GM23338 (cell line): ENCODE data around the gene ZNF334.

Experiments
- CREB1 ChIP-seq: fragments of 250-450 bp; sonication (Bioruptor Pico); IDR thresholded peaks from 2 replicates; pipeline ENCODE4 v1.5.0; 2020; ENCODE audit warnings: low read depth, mild to moderate bottlenecking, moderate library complexity
- EZH2 ChIP-seq: fragments of 200-600 bp; sonication (generic); IDR thresholded peaks from one replicate; pipeline ENCODE4 v1.8.0; 2017; ENCODE audit warnings: antibody characterized with exemption, mild to moderate bottlenecking, low read depth; ENCODE audit not compliant: unreplicated experiment
- EZH2phosphoT487 ChIP-seq: fragments of 200-600 bp; sonication (generic); IDR thresholded peaks from one replicate; pipeline ENCODE4 v1.8.1; 2018; ENCODE audit warnings: antibody characterized with exemption; ENCODE audit not compliant: unreplicated experiment
- JUNB ChIP-seq: IDR thresholded peaks from one replicate; pipeline ENCODE4 v1.6.1; 2016; ENCODE audit warnings: antibody characterized with exemption; ENCODE audit not compliant: unreplicated experiment
- NANOG ChIP-seq: IDR thresholded peaks from 2 replicates; pipeline ENCODE4 v1.6.1; 2016; ENCODE audit warnings: antibody characterized with exemption, borderline replicate concordance
- POLR2AphosphoS5 ChIP-seq: IDR thresholded peaks from 2 replicates; pipeline ENCODE4 v1.6.1; 2016; ENCODE audit warnings: antibody characterized with exemption, low read depth
- STAT1 ChIP-seq: IDR thresholded peaks from one replicate; pipeline ENCODE4 v1.6.1; 2016; ENCODE audit warnings: antibody characterized with exemption; ENCODE audit not compliant: unreplicated experiment
- ZNF114 ChIP-seq: fragments of 250-450 bp; sonication (Bioruptor Pico); IDR thresholded peaks from 2 replicates; pipeline ENCODE4 v1.5.0; 2020; ENCODE audit warnings: mild to moderate bottlenecking, moderate library complexity
- ZNF331 ChIP-seq: fragments of 250-450 bp; sonication (Bioruptor Pico); IDR thresholded peaks from 2 replicates; pipeline ENCODE4 v1.5.0; 2020; ENCODE audit warnings: low read depth, mild to moderate bottlenecking, moderate library complexity
- TF ChIP-seq, protein P1 (sequence below), 2 experiments: fragments of 200-600 bp in 1 of 2; sonication (generic) in 1 of 2; conservative IDR thresholded peaks; 2 replicates each; pipeline versions ENCODE4 v1.5.1 to v1.6.1; 2016 to 2017; ENCODE audit warnings: antibody characterized with exemption in 2 of 2, low read depth in 2 of 2, mild to moderate bottlenecking in 2 of 2, moderate library complexity in 1 of 2
- TF ChIP-seq, protein P2 (sequence below): IDR thresholded peaks from one replicate; pipeline ENCODE4 v1.6.1; 2018; ENCODE audit warnings: antibody characterized with exemption; ENCODE audit not compliant: unreplicated experiment
- TF ChIP-seq, protein P3 (sequence below): fragments of 250-450 bp; sonication (Bioruptor Pico); IDR thresholded peaks from 2 replicates; pipeline ENCODE4 v1.5.0; 2020; ENCODE audit warnings: mild to moderate bottlenecking, moderate library complexity
- TF ChIP-seq, protein P4 (sequence below): IDR thresholded peaks from 2 replicates; pipeline ENCODE4 v1.6.1; 2016; ENCODE audit warnings: antibody characterized with exemption

DNA sequence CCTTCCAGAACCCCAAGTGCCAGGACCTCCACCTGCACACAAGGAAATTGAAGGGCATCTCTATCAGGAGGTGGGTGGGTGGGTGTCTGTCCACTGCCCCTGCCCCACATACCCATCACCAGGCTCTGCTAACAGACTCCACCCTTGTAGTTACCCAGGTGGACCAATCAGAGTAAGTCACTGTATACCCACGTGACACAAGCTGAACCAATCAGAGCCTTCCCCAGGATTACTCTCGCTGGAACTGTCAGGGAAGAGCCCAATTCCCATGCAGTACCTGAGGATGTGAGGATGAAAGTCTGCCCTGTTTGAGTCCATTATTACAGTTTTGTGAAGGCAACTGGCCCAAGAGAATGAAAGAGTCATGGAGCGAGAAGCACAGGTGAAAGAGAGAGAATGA lies 32.9 kb upstream of the ZNF334 start:
- TF ChIP-seq, protein P1, sequence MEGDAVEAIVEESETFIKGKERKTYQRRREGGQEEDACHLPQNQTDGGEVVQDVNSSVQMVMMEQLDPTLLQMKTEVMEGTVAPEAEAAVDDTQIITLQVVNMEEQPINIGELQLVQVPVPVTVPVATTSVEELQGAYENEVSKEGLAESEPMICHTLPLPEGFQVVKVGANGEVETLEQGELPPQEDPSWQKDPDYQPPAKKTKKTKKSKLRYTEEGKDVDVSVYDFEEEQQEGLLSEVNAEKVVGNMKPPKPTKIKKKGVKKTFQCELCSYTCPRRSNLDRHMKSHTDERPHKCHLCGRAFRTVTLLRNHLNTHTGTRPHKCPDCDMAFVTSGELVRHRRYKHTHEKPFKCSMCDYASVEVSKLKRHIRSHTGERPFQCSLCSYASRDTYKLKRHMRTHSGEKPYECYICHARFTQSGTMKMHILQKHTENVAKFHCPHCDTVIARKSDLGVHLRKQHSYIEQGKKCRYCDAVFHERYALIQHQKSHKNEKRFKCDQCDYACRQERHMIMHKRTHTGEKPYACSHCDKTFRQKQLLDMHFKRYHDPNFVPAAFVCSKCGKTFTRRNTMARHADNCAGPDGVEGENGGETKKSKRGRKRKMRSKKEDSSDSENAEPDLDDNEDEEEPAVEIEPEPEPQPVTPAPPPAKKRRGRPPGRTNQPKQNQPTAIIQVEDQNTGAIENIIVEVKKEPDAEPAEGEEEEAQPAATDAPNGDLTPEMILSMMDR (conservative IDR thresholded peaks at IDR 0.05; ENCODE audit: low read depth in 2 of 2): no peak
- TF ChIP-seq CREB1 (CRISPR knock-in tag) (no peak), NANOG (no peak), POLR2AphosphoS5 (no peak), EZH2phosphoT487 (no peak), EZH2 (no peak), ZNF114 (no peak), JUNB (no peak), STAT1 (no peak), ZNF331 (CRISPR knock-in tag) (no peak)
- TF ChIP-seq, protein P2, sequence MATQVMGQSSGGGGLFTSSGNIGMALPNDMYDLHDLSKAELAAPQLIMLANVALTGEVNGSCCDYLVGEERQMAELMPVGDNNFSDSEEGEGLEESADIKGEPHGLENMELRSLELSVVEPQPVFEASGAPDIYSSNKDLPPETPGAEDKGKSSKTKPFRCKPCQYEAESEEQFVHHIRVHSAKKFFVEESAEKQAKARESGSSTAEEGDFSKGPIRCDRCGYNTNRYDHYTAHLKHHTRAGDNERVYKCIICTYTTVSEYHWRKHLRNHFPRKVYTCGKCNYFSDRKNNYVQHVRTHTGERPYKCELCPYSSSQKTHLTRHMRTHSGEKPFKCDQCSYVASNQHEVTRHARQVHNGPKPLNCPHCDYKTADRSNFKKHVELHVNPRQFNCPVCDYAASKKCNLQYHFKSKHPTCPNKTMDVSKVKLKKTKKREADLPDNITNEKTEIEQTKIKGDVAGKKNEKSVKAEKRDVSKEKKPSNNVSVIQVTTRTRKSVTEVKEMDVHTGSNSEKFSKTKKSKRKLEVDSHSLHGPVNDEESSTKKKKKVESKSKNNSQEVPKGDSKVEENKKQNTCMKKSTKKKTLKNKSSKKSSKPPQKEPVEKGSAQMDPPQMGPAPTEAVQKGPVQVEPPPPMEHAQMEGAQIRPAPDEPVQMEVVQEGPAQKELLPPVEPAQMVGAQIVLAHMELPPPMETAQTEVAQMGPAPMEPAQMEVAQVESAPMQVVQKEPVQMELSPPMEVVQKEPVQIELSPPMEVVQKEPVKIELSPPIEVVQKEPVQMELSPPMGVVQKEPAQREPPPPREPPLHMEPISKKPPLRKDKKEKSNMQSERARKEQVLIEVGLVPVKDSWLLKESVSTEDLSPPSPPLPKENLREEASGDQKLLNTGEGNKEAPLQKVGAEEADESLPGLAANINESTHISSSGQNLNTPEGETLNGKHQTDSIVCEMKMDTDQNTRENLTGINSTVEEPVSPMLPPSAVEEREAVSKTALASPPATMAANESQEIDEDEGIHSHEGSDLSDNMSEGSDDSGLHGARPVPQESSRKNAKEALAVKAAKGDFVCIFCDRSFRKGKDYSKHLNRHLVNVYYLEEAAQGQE: no peak
- TF ChIP-seq, protein P3, sequence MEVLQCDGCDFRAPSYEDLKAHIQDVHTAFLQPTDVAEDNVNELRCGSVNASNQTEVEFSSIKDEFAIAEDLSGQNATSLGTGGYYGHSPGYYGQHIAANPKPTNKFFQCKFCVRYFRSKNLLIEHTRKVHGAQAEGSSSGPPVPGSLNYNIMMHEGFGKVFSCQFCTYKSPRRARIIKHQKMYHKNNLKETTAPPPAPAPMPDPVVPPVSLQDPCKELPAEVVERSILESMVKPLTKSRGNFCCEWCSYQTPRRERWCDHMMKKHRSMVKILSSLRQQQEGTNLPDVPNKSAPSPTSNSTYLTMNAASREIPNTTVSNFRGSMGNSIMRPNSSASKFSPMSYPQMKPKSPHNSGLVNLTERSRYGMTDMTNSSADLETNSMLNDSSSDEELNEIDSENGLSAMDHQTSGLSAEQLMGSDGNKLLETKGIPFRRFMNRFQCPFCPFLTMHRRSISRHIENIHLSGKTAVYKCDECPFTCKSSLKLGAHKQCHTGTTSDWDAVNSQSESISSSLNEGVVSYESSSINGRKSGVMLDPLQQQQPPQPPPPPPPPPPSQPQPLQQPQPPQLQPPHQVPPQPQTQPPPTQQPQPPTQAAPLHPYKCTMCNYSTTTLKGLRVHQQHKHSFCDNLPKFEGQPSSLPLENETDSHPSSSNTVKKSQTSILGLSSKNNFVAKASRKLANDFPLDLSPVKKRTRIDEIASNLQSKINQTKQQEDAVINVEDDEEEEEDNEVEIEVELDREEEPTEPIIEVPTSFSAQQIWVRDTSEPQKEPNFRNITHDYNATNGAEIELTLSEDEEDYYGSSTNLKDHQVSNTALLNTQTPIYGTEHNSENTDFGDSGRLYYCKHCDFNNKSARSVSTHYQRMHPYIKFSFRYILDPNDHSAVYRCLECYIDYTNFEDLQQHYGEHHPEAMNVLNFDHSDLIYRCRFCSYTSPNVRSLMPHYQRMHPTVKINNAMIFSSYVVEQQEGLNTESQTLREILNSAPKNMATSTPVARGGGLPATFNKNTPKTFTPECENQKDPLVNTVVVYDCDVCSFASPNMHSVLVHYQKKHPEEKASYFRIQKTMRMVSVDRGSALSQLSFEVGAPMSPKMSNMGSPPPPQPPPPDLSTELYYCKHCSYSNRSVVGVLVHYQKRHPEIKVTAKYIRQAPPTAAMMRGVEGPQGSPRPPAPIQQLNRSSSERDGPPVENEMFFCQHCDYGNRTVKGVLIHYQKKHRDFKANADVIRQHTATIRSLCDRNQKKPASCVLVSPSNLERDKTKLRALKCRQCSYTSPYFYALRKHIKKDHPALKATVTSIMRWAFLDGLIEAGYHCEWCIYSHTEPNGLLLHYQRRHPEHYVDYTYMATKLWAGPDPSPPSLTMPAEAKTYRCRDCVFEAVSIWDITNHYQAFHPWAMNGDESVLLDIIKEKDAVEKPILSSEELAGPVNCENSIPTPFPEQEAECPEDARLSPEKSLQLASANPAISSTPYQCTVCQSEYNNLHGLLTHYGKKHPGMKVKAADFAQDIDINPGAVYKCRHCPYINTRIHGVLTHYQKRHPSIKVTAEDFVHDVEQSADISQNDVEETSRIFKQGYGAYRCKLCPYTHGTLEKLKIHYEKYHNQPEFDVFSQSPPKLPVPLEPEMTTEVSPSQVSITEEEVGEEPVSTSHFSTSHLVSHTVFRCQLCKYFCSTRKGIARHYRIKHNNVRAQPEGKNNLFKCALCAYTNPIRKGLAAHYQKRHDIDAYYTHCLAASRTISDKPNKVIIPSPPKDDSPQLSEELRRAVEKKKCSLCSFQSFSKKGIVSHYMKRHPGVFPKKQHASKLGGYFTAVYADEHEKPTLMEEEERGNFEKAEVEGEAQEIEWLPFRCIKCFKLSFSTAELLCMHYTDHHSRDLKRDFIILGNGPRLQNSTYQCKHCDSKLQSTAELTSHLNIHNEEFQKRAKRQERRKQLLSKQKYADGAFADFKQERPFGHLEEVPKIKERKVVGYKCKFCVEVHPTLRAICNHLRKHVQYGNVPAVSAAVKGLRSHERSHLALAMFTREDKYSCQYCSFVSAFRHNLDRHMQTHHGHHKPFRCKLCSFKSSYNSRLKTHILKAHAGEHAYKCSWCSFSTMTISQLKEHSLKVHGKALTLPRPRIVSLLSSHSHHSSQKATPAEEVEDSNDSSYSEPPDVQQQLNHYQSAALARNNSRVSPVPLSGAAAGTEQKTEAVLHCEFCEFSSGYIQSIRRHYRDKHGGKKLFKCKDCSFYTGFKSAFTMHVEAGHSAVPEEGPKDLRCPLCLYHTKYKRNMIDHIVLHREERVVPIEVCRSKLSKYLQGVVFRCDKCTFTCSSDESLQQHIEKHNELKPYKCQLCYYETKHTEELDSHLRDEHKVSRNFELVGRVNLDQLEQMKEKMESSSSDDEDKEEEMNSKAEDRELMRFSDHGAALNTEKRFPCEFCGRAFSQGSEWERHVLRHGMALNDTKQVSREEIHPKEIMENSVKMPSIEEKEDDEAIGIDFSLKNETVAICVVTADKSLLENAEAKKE: no peak
- TF ChIP-seq, protein P4, sequence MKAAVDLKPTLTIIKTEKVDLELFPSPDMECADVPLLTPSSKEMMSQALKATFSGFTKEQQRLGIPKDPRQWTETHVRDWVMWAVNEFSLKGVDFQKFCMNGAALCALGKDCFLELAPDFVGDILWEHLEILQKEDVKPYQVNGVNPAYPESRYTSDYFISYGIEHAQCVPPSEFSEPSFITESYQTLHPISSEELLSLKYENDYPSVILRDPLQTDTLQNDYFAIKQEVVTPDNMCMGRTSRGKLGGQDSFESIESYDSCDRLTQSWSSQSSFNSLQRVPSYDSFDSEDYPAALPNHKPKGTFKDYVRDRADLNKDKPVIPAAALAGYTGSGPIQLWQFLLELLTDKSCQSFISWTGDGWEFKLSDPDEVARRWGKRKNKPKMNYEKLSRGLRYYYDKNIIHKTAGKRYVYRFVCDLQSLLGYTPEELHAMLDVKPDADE: no peak
